ENCODE data around the gene RPS6KA1. TPM values are rescaled to one million over a fixed set of nuclear protein-coding genes. Genes with fewer than 3 reads are reported as not detected.

Gene RPS6KA1
- total and polyA plus RNA-seq, 10 of the 15 experiments (the other 5 are each of a cell fraction or from before 2014, with no cell fraction given) = 5.0 to 136 (median 91.5) TPM

DNA sequence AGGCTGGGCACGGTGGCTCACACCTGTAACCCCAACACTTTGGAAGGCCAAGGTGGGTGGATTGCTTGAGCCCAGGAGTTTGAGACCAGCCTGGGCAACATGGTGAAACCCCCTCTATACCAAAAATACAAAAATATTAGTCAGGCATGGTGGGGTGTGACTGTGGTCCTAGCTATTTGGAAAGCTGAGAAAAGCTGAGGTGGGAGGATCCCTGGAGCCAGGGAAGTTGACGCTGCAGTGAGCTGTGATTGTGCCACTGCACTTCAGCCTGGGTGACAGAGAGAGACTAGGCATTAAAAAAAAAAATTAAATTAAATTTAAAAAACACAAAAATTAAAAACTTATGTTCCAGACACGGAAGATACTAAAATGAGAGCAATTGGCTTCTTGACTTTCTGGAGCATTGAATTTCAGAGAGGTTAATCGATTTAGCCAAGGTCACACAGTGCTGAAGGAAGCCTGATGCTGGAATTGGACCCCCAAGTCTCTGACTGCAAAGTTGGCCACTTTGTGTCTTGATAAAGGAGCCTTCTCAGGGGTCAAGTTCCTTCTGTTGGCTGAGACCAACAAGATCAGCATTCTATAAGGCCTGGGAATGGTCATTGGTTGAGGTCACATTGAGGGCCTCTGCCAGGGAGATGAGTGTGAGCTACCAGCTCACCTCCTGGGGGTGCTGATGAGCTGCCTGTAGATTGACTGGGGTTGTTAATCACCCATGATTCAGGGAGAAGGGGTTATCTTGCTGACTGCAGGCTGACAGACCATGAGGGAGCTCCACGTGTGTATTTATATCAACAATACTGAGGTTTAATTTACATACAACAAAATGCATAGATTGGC is 54.3 kb downstream of the RPS6KA1 start:
- ChIA-PET POLR2A (interaction anchor here (1.5 kb wide), 1 partner anchor 206 kb away, joined by 5 read pairs; no protein-coding TSS in a partner anchor), SMC1A (ENCODE audit: uncharacterized antibody, unreplicated experiment) (interaction anchor here (0.9 to 3.9 kb wide), 9 partner anchors 9 to 317 kb away, joined by 3 to 15 read pairs (median 4); partner anchors contain the start of gene GPATCH3), RAD21 (ENCODE audit: unreplicated experiment) (interaction anchor here (0.8 to 3.7 kb wide), 5 partner anchors 15 to 205 kb away, joined by 3 to 20 read pairs (median 9); partner anchors contain the start of gene PIGV), CTCF (interaction anchor here (0.6 to 13.1 kb wide), 17 partner anchors 8 to 473 kb away, joined by 3 to 123 read pairs (median 6); partner anchors contain the start of gene PIGV)
- DNase-seq (ENCODE audit: low read depth, low spot score) (no peak), FAIRE-seq (no peak), ATAC-seq (peak; percentile 16)
- intact Hi-C loops (cut with micrococcal nuclease; ENCODE audit: unreplicated experiment) = loop anchor here (2.0 to 5.0 kb wide), 2 partner anchors 41 to 82 kb away; no protein-coding TSS in a partner anchor
- no peaks in the 10 kb centered on the region for H3K36me3 ChIP-seq (ENCODE audit: control insufficient read depth in 2 of 2, insufficient read depth in 2 of 2, low read length in 1 of 2)
- H3K9ac ChIP-seq (ENCODE audit: control insufficient read depth, insufficient read depth, low read length) = no peak overlapping the region
- H3K9me3 ChIP-seq (replicated peaks; ENCODE audit: control insufficient read depth, insufficient read depth, low read length) = no peaks in the 10 kb centered on the region; the same call in 2 of the 3 replicates
- H3K4me3 ChIP-seq = no peak overlapping the region
- no peaks in the 10 kb centered on the region for H3K79me2 ChIP-seq (ENCODE audit: control insufficient read depth, insufficient read depth, low read length)
- no TSS peak for BruUV-seq (replicated peaks)
- in situ Hi-C loops (cut with MboI) = no loop called here
- no peaks in the 10 kb centered on the region for H3K27me3 ChIP-seq (replicated peaks in 1 of 2; ENCODE audit: control insufficient read depth in 2 of 2, insufficient read depth in 2 of 2, low read length in 1 of 2)
- peak; percentile 45 for TF ChIP-seq RAD21 (IDR thresholded peaks at IDR 0.05; ENCODE audit: insufficient read depth, low read depth, low read length)
- TF ChIP-seq ZSCAN29 (IDR thresholded peaks at IDR 0.05) = no peak
- TF ChIP-seq SREBF1 (IDR thresholded peaks at IDR 0.05; ENCODE audit: low read length) = no peak
- TF ChIP-seq, protein P1, sequence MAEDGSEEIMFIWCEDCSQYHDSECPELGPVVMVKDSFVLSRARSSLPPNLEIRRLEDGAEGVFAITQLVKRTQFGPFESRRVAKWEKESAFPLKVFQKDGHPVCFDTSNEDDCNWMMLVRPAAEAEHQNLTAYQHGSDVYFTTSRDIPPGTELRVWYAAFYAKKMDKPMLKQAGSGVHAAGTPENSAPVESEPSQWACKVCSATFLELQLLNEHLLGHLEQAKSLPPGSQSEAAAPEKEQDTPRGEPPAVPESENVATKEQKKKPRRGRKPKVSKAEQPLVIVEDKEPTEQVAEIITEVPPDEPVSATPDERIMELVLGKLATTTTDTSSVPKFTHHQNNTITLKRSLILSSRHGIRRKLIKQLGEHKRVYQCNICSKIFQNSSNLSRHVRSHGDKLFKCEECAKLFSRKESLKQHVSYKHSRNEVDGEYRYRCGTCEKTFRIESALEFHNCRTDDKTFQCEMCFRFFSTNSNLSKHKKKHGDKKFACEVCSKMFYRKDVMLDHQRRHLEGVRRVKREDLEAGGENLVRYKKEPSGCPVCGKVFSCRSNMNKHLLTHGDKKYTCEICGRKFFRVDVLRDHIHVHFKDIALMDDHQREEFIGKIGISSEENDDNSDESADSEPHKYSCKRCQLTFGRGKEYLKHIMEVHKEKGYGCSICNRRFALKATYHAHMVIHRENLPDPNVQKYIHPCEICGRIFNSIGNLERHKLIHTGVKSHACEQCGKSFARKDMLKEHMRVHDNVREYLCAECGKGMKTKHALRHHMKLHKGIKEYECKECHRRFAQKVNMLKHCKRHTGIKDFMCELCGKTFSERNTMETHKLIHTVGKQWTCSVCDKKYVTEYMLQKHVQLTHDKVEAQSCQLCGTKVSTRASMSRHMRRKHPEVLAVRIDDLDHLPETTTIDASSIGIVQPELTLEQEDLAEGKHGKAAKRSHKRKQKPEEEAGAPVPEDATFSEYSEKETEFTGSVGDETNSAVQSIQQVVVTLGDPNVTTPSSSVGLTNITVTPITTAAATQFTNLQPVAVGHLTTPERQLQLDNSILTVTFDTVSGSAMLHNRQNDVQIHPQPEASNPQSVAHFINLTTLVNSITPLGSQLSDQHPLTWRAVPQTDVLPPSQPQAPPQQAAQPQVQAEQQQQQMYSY (CRISPR knock-in tag; IDR thresholded peaks at IDR 0.05) = no peak
- TF ChIP-seq POLR2AphosphoS5 (IDR thresholded peaks at IDR 0.05; ENCODE audit: low read length) = no peak
- TF ChIP-seq, protein P2, sequence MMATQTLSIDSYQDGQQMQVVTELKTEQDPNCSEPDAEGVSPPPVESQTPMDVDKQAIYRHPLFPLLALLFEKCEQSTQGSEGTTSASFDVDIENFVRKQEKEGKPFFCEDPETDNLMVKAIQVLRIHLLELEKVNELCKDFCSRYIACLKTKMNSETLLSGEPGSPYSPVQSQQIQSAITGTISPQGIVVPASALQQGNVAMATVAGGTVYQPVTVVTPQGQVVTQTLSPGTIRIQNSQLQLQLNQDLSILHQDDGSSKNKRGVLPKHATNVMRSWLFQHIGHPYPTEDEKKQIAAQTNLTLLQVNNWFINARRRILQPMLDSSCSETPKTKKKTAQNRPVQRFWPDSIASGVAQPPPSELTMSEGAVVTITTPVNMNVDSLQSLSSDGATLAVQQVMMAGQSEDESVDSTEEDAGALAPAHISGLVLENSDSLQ (IDR thresholded peaks at IDR 0.05) = 0 out of 2 replicates have a peak, but pooled peaks have one; percentile 9
- TF ChIP-seq RB1 (IDR thresholded peaks at IDR 0.05; ENCODE audit: borderline replicate concordance) = no peak
- TF ChIP-seq, protein P3, sequence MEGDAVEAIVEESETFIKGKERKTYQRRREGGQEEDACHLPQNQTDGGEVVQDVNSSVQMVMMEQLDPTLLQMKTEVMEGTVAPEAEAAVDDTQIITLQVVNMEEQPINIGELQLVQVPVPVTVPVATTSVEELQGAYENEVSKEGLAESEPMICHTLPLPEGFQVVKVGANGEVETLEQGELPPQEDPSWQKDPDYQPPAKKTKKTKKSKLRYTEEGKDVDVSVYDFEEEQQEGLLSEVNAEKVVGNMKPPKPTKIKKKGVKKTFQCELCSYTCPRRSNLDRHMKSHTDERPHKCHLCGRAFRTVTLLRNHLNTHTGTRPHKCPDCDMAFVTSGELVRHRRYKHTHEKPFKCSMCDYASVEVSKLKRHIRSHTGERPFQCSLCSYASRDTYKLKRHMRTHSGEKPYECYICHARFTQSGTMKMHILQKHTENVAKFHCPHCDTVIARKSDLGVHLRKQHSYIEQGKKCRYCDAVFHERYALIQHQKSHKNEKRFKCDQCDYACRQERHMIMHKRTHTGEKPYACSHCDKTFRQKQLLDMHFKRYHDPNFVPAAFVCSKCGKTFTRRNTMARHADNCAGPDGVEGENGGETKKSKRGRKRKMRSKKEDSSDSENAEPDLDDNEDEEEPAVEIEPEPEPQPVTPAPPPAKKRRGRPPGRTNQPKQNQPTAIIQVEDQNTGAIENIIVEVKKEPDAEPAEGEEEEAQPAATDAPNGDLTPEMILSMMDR (IDR thresholded peaks at IDR 0.05 in 2 of 3, conservative IDR thresholded peaks at IDR 0.05 in 1 of 3; ENCODE audit: control insufficient read depth in 2 of 3, extremely low read depth in 1 of 3, insufficient read depth in 1 of 3, low read depth in 3 of 3, low read length in 3 of 3) = peak; percentile 10 to 52 (median 38); a peak in 3 of 6 replicates
- TF ChIP-seq SMC3 (IDR thresholded peaks at IDR 0.05; ENCODE audit: borderline replicate concordance, low read length) = peak; percentile 16; the same call in 1 of the 2 replicates
- TF ChIP-seq, protein P4, sequence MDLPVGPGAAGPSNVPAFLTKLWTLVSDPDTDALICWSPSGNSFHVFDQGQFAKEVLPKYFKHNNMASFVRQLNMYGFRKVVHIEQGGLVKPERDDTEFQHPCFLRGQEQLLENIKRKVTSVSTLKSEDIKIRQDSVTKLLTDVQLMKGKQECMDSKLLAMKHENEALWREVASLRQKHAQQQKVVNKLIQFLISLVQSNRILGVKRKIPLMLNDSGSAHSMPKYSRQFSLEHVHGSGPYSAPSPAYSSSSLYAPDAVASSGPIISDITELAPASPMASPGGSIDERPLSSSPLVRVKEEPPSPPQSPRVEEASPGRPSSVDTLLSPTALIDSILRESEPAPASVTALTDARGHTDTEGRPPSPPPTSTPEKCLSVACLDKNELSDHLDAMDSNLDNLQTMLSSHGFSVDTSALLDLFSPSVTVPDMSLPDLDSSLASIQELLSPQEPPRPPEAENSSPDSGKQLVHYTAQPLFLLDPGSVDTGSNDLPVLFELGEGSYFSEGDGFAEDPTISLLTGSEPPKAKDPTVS (IDR thresholded peaks at IDR 0.05; ENCODE audit: low read depth, low read length) = no peak
- H3K27ac ChIP-seq (ENCODE audit: control insufficient read depth, insufficient read depth) = peak overlapping the region; percentile 87
- H2AFZ ChIP-seq (ENCODE audit: control insufficient read depth, low read depth, low read length) = no peak overlapping the region; the same call in 1 of the 2 replicates
- WGBS (ENCODE audit: insufficient coverage, insufficient replicate concordance, low lambda C conversion rate, missing lambda C conversion rate) = 80% methylated on average over 5 of the region's 5 CpGs
- no peaks in the 10 kb centered on the region for H4K20me1 ChIP-seq (ENCODE audit: control insufficient read depth, insufficient read depth)
- H3K4me2 ChIP-seq (ENCODE audit: control insufficient read depth, insufficient read depth) = no peak overlapping the region
- H3K4me1 ChIP-seq (ENCODE audit: control insufficient read depth, insufficient read depth, low read length) = peaks cover 50% of the 10 kb centered on the region
